Stimulated activated CD4-positive, alpha-beta T cell treated with anti-CD3 and anti-CD28 coated beads, Interleukin-1b, Interleukin-23, amount 100 ng/mL, for 4 hours (primary cell): ENCODE data around the gene PLGLB1.
"Not testable (repeated sequence)": the region's sequence is repeated elsewhere in the genome, so short reads cannot be mapped to it uniquely, and the experiment has no call there.

ENCODE experiments used
- DNase-seq, 2 donors: peaks; one replicate each; pipeline ENCODE4 v3.0.0-alpha.2; 2020; ENCODE audit warnings: low read depth in 2 of 2

PLGLB1 gene

GRCh38 chr2:87021744-87022143 lies at the start of gene PLGLB1:
Gene PLGLB1 (minus strand): TSS chr2:87021844. CDS start chr2:87021783, 61 bp downstream.
- DNase-seq = not testable (repeated sequence)

DNA sequence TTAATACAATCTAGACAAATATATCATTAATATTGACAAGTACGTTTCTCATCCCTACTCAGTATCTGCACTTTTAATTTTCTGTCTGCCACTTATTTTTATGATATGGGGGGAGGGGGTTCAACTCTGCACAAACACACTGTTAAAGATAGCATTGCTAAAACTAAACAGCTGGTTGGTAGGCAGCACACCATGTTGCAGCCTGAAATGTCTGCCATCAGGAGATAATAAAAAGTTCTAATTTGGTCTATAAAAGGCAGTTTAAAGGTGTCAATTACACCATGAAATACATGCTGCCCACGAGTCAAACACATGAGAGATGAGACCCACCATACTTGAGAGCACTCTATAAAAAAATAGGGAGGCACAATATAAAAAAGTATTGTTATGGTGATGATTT lies 42.7 kb upstream of the PLGLB1 start:
- not testable (repeated sequence) for DNase-seq

- not testable (repeated sequence) for DNase-seq
Observed at GRCh38 chr2:87063431-87063830, 41.8 kb upstream of the PLGLB1 start.

DNA sequence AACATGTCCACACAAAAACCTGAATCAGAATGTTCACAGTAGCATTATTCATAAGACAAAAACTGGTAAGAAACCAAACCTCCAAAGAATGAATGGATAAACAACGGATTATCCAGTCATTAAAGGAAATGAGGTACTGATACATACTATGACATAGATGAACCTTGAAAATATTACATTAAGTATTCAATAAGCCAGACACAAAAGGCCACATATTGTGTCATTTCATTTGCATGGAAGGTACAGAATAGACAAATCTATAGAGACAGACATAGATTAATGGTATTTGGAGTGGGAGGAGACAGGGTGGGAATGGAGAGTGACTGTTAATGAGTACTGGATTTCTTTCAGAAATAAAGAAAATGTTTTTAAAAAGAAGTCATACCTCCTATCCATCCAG lies 39.9 kb upstream of the PLGLB1 start:
- DNase-seq = not testable (repeated sequence)

GRCh38 chr2:87057606-87058005 lies 36.0 kb upstream of the PLGLB1 start:
- DNase-seq = not testable (repeated sequence)

DNA sequence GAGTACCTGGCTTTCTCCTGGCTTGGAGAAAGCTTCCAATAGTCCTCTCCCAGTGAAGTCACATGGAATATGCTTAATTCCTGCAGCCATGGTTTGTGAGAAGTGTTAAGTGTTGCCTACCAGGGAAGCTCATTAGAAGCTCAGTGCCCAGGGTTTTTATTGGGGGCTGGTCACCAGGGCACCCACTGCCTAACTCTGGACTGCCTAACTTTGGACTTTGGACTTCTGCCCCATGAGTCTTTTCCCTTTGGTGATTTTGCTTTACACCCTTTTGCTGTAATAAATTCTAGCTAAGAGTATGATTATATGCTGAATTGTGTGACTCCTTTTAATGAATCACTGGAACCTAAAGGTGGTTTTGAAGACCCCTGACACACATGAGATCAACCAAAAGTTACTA lies 35.2 kb upstream of the PLGLB1 start:
- DNase-seq = not testable (repeated sequence)

DNA sequence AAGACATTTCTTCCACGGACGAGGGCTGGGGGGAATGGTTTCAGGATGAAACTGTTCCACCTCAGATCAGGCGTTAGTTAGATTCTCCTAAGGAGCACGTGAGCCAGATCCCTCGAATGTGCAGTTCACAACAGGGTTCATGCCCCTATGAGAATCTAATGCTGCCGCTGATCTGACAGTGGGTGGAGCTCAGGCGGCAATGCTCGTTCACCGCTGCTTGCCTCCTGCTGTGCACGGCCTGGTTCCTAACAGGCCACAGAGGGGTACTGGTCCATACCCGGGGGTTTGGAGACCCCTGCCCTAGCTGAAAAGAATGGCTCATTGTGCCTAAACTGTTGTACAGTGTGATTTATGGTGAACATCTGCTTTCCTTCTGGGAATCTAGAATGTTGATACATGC lies 34.8 kb upstream of the PLGLB1 start:
- DNase-seq = not testable (repeated sequence)

DNA sequence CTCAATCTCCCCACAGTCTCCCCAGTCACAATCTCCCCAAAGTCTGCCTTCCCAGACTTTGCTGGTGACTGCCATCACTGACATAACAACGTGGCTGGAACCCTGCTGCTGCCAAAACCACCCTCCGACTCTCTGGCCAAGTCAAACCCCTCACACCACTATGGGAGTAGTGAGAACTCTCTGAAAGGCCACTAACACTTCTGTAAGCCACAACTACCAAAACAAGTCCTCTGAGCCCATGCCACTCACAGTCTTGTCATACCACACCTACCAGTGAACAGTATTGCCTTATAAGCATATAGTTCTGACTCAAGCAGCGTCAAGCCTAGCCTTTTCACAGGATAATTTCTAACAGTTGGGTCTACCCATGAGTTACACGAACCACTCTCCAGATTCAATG lies 32.7 kb upstream of the PLGLB1 start:
- not testable (repeated sequence) for DNase-seq

DNA sequence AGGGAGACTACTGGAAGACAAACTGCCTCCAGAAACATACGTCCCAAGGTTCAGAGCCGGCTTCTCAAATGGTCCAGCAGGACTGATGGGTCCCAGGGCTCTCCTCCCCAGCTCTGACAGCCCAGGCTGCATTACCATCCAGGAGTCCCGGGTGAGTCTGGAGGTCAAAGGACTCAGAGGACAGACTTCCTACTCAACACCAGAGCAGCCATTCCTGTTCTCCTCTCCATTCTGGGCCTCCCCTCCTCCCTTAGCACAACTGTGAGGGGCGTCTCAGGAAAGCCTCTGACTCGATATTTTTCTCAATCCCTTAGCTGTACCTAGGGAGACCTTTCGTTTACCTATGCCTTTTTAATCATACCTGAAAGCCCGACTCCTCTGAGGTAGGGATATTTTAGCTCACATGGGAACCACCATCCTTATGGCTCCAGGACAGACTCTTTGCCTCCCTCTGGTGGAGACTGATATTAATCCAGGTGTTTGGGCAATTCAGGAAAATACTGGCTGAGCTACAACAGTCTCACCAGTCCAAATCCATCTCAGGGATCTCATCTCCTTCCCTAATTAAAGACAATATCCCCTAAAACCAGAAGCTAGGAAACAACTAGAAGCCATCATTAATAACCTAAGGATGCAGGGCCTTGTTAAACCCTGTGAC lies 19.8 kb upstream of the PLGLB1 start:
- peak in 1 of 2 donors; percentile 1 for DNase-seq

GRCh38 chr2:87028607-87029006 lies 7.0 kb upstream of the PLGLB1 start:
- not testable (repeated sequence) for DNase-seq

DNA sequence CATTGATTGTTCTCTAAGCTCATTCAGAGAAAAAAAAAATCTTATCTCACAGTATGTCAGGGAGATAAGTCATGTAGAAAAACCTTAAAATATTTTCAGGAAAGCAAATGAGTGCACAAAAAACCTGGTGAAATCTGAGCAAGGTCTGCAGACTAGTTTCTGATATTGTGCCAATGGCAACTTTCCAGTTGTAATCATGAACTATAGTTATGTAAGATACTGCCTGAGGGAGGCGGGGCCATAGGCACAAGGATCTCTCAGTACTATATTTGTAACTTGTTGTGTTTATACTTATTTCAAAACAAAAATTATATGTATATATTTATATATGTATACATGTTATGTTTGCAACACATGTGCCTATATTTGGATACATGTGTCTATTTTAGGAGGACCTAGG lies 5.2 kb upstream of the PLGLB1 start:
- DNase-seq = not testable (repeated sequence)

DNA sequence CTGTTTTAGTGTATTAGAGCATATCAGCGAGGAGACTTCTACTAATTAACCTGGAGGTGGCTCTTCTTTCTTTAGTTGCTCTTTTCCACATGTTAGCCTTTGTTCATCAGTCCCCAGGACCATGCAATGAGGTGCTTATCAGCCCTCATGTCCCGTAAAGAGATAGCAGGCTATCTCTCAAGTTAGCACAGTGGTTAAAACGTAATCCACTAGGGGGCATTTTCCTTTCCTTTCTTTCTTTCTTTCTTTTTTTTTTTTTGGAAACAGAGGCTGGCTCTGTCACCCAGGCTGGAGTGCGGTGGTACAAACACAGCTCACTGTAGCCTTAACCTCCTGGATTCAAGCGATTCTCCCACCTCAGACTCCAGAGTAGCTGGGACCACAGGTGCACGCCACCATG lies 4.3 kb upstream of the PLGLB1 start:
- DNase-seq = not testable (repeated sequence)

- DNase-seq = not testable (repeated sequence)
Observed at GRCh38 chr2:87023988-87024615, 2.5 kb upstream of the PLGLB1 start.

DNA sequence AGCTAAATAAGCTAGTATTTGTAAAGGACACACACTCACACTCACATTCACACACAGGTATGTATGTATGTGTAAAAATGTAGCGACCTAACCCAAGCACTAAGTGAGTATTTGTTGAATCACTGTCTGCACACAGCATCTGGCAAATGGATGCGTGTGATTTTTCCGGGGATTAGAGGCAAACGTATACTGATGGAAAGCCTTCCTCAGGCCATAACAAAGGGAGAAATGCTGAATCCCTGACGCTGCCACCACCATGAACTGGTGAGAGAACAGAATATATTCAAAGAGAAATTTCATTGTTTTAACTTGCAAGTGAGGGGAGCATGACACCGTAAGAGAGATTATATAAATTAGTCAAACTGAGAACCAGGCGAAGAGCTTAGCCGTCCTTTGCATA lies 601 bp downstream of the PLGLB1 start:
- DNase-seq = not testable (repeated sequence)

DNA sequence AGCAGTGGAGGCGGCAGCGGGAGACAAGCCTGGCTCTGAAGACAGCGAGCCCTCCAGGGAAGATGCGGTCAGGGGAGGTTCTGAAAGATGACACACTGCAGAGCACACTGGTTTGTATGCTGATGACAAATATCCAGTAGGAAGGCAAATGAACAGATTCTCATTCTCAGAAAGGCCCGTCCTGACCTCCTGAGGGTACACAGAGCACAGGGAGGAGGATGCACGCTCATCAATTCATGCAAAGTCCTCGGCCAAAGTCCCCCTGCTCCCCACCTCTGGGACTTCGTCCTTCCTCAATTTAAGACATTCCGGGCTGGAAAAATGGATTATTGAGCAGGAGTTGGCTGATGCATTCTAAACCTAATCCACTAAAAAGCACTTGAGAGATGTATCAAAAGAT lies 2.6 kb downstream of the PLGLB1 start:
- DNase-seq = not testable (repeated sequence)

- DNase-seq = not testable (repeated sequence)
Observed at GRCh38 chr2:87014489-87015169, 7.0 kb downstream of the PLGLB1 start.

GRCh38 chr2:87004398-87004797 lies 17.2 kb downstream of the PLGLB1 start:
- not testable (repeated sequence) for DNase-seq
